Spleen (tissue), 11 donors: ENCODE data around the gene SEMA5B. TPM values are rescaled to one million over a fixed set of nuclear protein-coding genes. Genes with fewer than 3 reads are reported as not detected.

Experiments
- DNase-seq: peaks from one replicate; pipeline ENCODE4 v3.0.0-alpha.2; 2020
- H3K27ac ChIP-seq, 8 donors: fragments of 200-600 bp; sonication (generic) in 7 of 8; 1 replicate in 4 of 8; 2 replicates in 4 of 8; pipeline versions ENCODE4 v1.5.0 to v1.8.0; 2016 to 2021; ENCODE audit warnings: inconsistent platforms in 4 of 8, mild to moderate bottlenecking in 4 of 8, moderate library complexity in 1 of 8
- H3K27me3 ChIP-seq, 7 donors: fragments of 200-600 bp; sonication (generic) in 6 of 7; replicated peaks in 1 of 7; 1 replicate in 4 of 7; 2 replicates in 3 of 7; pipeline versions ENCODE4 v1.5.0 to v1.8.0; 2016 to 2021; ENCODE audit warnings: inconsistent platforms in 3 of 7, mild to moderate bottlenecking in 1 of 7
- H3K36me3 ChIP-seq, 6 donors: fragments of 200-600 bp; sonication (generic) in 5 of 6; 1 replicate in 4 of 6; 2 replicates in 2 of 6; pipeline versions ENCODE4 v1.5.0 to v1.8.0; 2016 to 2021; ENCODE audit warnings: inconsistent platforms in 2 of 6
- H3K4me1 ChIP-seq, 6 donors: fragments of 200-600 bp; sonication (generic) in 5 of 6; 1 replicate in 3 of 6; 2 replicates in 3 of 6; pipeline versions ENCODE4 v1.5.0 to v1.8.0; 2016 to 2021; ENCODE audit warnings: inconsistent platforms in 3 of 6
- H3K4me3 ChIP-seq, 8 donors: fragments of 200-600 bp; sonication (generic) in 7 of 8; 1 replicate in 4 of 8; 2 replicates in 4 of 8; pipeline versions ENCODE4 v1.5.0 to v1.8.0; 2016 to 2021; ENCODE audit warnings: inconsistent platforms in 4 of 8, mild to moderate bottlenecking in 4 of 8, moderate library complexity in 2 of 8
- H3K9me3 ChIP-seq, 8 donors: fragments of 200-600 bp; sonication (generic) in 7 of 8; 1 replicate in 4 of 8; 2 replicates in 4 of 8; pipeline versions ENCODE4 v1.5.0 to v1.8.0; 2016 to 2021; ENCODE audit warnings: inconsistent platforms in 4 of 8
- POLR2A ChIP-seq, 3 donors: fragments of 450-650 bp; IDR thresholded peaks; one replicate each; pipeline ENCODE4 v1.5.1; 2017; ENCODE audit warnings: antibody characterized with exemption in 3 of 3, mild to moderate bottlenecking in 1 of 3
- POLR2AphosphoS5 ChIP-seq, 3 donors: sonication (generic); formaldehyde crosslinking; IDR thresholded peaks; one replicate each; pipeline ENCODE4 v1.5.1; 2017; ENCODE audit warnings: antibody characterized with exemption in 3 of 3
- WGBS, 5 donors: extraction: QIAGEN DNeasy Blood & Tissue Kit in 3 of 5; methylation state at CpG; one replicate each; pipeline versions ENCODE4 v1.1.5 to v1.1.7; 2013 to 2018; 5-methylcytosine and 5-hydroxymethylcytosine counted together
- intact Hi-C: fragments of 100-400 bp; cut with DNase I; formaldehyde crosslinking; loops from one replicate; pipeline ENCODE4 v1.15.0; 2023; ENCODE audit warnings: low total_unique reads
- polyA plus RNA-seq, 3 donors: library from polyadenylated mRNA; stranded (reverse); fragments of 200-250 nt; gene quantifications; one replicate each; pipeline ENCODE4 v1.2.1, GENCODE V29; 2013
- total RNA-seq, 7 donors: library from RNA; depleted of rRNA in 3 of 7; stranded (reverse); fragments of >200 nt in 3 of 7; fragmentation: NEBNext Ultra II Directional in 4 of 7; extraction: Animal tissue kit (Norgen Biotek cat#: 25700) in 4 of 7; gene quantifications; one replicate each; pipeline versions ENCODE4 v1.1.0 to v1.2.1, GENCODE V29; 2016 to 2021
- TF ChIP-seq, protein P1 (sequence below), 11 experiments: fragments of 200-600 bp in 7 of 11; fragments of 450-650 bp in 4 of 11; sonication (generic) in 4 of 11; IDR thresholded peaks in 8 of 11; conservative IDR thresholded peaks in 3 of 11; 1 replicate in 7 of 11; 2 replicates in 4 of 11; pipeline versions ENCODE4 v1.4.0 to v1.8.0; 2016 to 2021; ENCODE audit warnings: antibody characterized with exemption in 11 of 11, inconsistent platforms in 4 of 11, mild to moderate bottlenecking in 1 of 11
- donor health status: healthy with polysubstance abuse.
- donor health status: DM: no; HTN: no; CAD: no; lungs with moderate emphysema.
- donor health status: DM: no; HTN: no; CAD: no.
- donor health status: Bipolar disorder and iron deficiency.
- donor health status: healthy.
- donor health status: DM: no; HTN: no; CAD: no.
- donor health status: DM: yes; HTN: yes; CAD: no.

Gene SEMA5B
- total and polyA plus RNA-seq, 10 donors = 0.09 to 0.63 (median 0.41) TPM; not detected in 3

DNA sequence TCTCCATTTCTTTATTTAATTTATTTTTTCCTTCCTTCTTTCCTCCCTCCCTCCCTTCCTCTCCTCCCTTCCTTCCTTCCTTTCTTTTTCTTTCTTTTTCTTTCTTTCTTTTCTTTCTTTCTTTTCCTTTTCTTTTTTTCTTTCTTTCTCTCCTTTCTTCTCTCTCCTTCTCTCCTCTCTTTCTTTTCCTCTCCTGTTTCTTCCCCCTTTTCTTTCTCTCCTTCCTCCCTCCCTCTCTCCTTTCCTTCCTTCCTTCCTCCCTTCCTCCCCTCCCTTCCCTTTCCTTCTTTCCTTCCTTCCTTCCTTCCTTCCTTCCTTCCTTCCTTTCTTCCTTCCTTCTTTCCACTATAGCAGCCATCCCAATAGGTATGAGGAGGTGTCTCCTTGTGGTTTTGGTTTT, 32.5 kb upstream of the SEMA5B start:
- Histone ChIP-seq H3K27ac (no peak overlapping the region), H3K36me3 (no peaks in the 10 kb centered on the region), H3K27me3 (no peaks in the 10 kb centered on the region), H3K4me3 (no peak overlapping the region), H3K4me1 (no peaks in the 10 kb centered on the region), H3K9me3 (no peaks in the 10 kb centered on the region)
- TF ChIP-seq, protein P1, sequence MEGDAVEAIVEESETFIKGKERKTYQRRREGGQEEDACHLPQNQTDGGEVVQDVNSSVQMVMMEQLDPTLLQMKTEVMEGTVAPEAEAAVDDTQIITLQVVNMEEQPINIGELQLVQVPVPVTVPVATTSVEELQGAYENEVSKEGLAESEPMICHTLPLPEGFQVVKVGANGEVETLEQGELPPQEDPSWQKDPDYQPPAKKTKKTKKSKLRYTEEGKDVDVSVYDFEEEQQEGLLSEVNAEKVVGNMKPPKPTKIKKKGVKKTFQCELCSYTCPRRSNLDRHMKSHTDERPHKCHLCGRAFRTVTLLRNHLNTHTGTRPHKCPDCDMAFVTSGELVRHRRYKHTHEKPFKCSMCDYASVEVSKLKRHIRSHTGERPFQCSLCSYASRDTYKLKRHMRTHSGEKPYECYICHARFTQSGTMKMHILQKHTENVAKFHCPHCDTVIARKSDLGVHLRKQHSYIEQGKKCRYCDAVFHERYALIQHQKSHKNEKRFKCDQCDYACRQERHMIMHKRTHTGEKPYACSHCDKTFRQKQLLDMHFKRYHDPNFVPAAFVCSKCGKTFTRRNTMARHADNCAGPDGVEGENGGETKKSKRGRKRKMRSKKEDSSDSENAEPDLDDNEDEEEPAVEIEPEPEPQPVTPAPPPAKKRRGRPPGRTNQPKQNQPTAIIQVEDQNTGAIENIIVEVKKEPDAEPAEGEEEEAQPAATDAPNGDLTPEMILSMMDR (IDR thresholded peaks at IDR 0.05 in 8 of 11, conservative IDR thresholded peaks at IDR 0.05 in 3 of 11) = no peak
- no peak for TF ChIP-seq POLR2A (IDR thresholded peaks at IDR 0.05)
- no peak for TF ChIP-seq POLR2AphosphoS5 (IDR thresholded peaks at IDR 0.05)
- intact Hi-C loops = no loop called here
- no peak for DNase-seq

DNA sequence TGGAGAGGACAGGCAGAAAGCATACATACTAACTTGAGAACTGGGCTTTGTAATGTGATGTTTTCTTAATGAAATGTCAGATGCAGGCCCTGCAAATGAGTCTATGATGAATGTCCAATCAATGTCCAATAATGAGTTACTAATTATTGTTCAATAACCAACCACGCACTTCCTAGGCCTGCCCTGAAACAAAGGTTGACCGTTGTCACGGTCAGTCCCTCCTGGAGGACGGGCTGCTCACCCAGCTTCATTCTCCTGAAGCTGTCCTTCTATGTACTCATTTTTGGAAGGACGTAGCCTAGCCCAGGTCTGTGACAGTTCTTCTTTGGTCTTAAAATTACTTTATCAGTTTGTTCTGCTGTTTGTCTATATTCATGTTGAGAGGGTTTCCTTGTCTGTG, 30.9 kb upstream of the SEMA5B start:
- no peak for DNase-seq
- intact Hi-C loops = no loop called here
- H3K27me3 ChIP-seq = no peaks in the 10 kb centered on the region
- no peak overlapping the region for H3K4me3 ChIP-seq
- no peaks in the 10 kb centered on the region for H3K36me3 ChIP-seq
- 85 to 100% (median 96%) methylated on average over 5 of the region's 5 CpGs for WGBS, 5 donors
- TF ChIP-seq POLR2AphosphoS5 (IDR thresholded peaks at IDR 0.05) = no peak
- TF ChIP-seq POLR2A (IDR thresholded peaks at IDR 0.05) = no peak
- TF ChIP-seq, protein P1 (IDR thresholded peaks at IDR 0.05 in 8 of 11, conservative IDR thresholded peaks at IDR 0.05 in 3 of 11) = no peak
- no peaks in the 10 kb centered on the region for H3K4me1 ChIP-seq
- no peaks in the 10 kb centered on the region for H3K9me3 ChIP-seq
- H3K27ac ChIP-seq = no peak overlapping the region

DNA sequence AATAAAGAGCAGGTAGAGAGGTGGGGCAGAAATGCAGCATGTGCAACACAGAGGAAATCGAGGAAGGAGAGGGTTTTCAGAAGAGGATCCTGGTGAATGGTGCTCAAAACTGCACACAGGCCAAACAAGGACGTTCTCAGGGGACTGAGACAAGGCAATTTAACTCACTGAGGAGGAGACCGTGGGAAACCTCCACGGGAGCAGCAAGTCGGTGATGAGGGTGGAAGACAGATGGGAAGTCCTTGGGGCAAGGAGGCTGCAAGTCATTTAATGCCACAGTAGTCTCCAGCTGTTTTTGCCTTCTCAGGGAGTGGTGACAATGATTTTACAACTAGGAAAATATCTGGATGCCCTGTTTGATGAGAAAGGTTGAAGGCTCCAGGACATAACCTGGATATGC, 27.8 kb upstream of the SEMA5B start:
- intact Hi-C loops = no loop called here
- H3K4me1 ChIP-seq = no peaks in the 10 kb centered on the region
- no peaks in the 10 kb centered on the region for H3K27me3 ChIP-seq
- no peak overlapping the region for H3K27ac ChIP-seq
- WGBS, 5 donors = 78 to 88% (median 83%) methylated on average over 5 of the region's 5 CpGs
- no peak for DNase-seq
- no peak for TF ChIP-seq POLR2AphosphoS5 (IDR thresholded peaks at IDR 0.05)
- no peaks in the 10 kb centered on the region for H3K9me3 ChIP-seq
- H3K36me3 ChIP-seq = no peaks in the 10 kb centered on the region
- no peak overlapping the region for H3K4me3 ChIP-seq

DNA sequence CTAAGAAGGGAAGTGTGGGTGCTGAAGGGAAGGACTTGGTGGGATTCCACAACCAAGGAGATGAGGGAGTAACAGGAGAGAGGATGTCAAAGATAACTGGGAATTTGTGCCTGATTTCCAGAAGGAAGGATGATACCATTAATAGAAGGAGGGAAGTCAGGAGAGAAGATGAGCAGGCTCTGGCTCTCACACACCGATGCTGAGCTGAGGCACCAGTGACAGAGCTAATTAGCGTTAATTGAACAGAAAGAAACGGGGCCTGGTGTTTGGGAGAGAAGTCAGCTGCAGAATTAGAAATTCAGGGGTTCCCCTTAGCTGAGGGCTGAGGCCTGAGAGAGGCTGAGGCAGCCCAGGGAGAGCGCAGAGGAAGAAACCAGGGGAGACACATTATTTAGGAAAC, 27.4 kb upstream of the SEMA5B start:
- Histone ChIP-seq H3K9me3 (no peaks in the 10 kb centered on the region), H3K27ac (no peak overlapping the region), H3K36me3 (no peaks in the 10 kb centered on the region), H3K4me3 (no peak overlapping the region), H3K4me1 (no peaks in the 10 kb centered on the region), H3K27me3 (no peaks in the 10 kb centered on the region)
- TF ChIP-seq POLR2A (IDR thresholded peaks at IDR 0.05) (no peak), POLR2AphosphoS5 (IDR thresholded peaks at IDR 0.05) (no peak)
- TF ChIP-seq, protein P1 (IDR thresholded peaks at IDR 0.05 in 8 of 11, conservative IDR thresholded peaks at IDR 0.05 in 3 of 11) = no peak
- 87 to 92% (median 91%) methylated on average over 4 of the region's 4 CpGs for WGBS, 5 donors
- intact Hi-C loops = no loop called here
- DNase-seq = no peak

DNA sequence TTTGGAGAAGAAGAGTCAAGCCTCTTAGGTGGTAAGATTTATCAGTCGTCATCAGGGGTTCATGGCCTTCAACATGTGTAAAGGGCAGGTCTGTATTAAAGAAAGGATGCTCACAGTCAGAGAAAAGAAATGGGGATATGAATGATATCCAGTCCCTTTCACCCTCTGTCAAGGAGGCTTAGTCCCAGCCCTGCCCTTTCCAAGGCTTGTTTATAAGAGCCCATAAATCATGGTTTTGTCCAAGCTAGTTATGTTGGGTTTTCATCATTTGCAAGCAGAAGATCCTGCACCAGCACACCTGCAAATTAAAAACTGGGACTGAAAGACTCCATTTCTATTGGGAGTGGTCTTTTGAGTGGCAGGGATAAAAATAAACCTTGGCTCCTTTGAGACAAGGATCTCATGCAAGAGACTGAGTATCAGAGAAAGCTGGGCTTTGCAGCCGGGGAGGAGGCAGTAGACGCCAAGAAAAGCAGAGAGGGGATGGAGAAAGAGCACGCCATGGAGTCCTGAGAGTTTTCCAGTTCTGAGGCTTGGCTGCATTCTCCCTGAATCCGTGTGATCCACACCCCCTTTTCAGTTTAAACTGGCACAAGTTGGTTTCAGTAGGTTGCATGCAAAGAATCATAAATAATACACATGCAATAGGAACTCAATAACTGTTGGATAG, 26.7 kb upstream of the SEMA5B start:
- DNase-seq = no peak
- WGBS, 5 donors = 66 to 88% (median 83%) methylated on average over 5 of the region's 5 CpGs
- no peaks in the 10 kb centered on the region for H3K9me3 ChIP-seq
- H3K4me3 ChIP-seq = no peak overlapping the region
- no peaks in the 10 kb centered on the region for H3K4me1 ChIP-seq
- intact Hi-C loops = no loop called here
- H3K36me3 ChIP-seq = no peaks in the 10 kb centered on the region
- H3K27ac ChIP-seq = no peak overlapping the region
- no peaks in the 10 kb centered on the region for H3K27me3 ChIP-seq
- no peak for TF ChIP-seq POLR2A (IDR thresholded peaks at IDR 0.05)
- TF ChIP-seq POLR2AphosphoS5 (IDR thresholded peaks at IDR 0.05) = no peak
- TF ChIP-seq, protein P1 (IDR thresholded peaks at IDR 0.05 in 8 of 11, conservative IDR thresholded peaks at IDR 0.05 in 3 of 11) = no peak
